Fibroblast of lung (primary cell): ENCODE data around the gene DNM3. TPM values are rescaled to one million over a fixed set of nuclear protein-coding genes. Genes with fewer than 3 reads are reported as not detected.

Experiments used
- DNase-seq, 2 donors: peaks; one replicate each; pipeline versions ENCODE4 v3.0.0 to v3.0.0-alpha.2; 2010; ENCODE audit warnings: low read depth in 2 of 2
- H2AFZ ChIP-seq: 2 replicates; pipeline ENCODE4 v1.5.1; 2012; ENCODE audit warnings: low read length, control low read depth, inconsistent platforms
- H3K27ac ChIP-seq: 2 replicates; pipeline ENCODE4 v1.5.1; 2011; ENCODE audit warnings: low read length, control low read depth; ENCODE audit not compliant: insufficient read depth
- H3K27me3 ChIP-seq: 2 replicates; pipeline ENCODE4 v1.5.1; 2011; ENCODE audit warnings: mild to moderate bottlenecking, low read length; ENCODE audit not compliant: control insufficient read depth, insufficient read depth
- H3K36me3 ChIP-seq: 2 replicates; pipeline ENCODE4 v1.5.1; 2011; ENCODE audit warnings: low read length; ENCODE audit not compliant: control insufficient read depth, insufficient read depth
- H3K4me1 ChIP-seq: 2 replicates; pipeline ENCODE4 v1.5.1; 2011; ENCODE audit warnings: low read length; ENCODE audit not compliant: control insufficient read depth, insufficient read depth; ENCODE audit errors: extremely low read depth
- H3K4me2 ChIP-seq: 2 replicates; pipeline ENCODE4 v1.5.1; 2011; ENCODE audit warnings: low read length, control low read depth; ENCODE audit not compliant: insufficient read depth; ENCODE audit errors: extremely low read depth
- H3K4me3 ChIP-seq, 4 experiments: fragments of 200-600 bp in 1 of 4; sonication (generic) in 1 of 4; replicated peaks in 1 of 4; 2 replicates each; pipeline ENCODE4 v1.5.1; 2011 to 2016; ENCODE audit warnings: low read length in 4 of 4, low read depth in 3 of 4, mild to moderate bottlenecking in 3 of 4, control low read depth in 2 of 4, inconsistent platforms in 1 of 4, mixed read lengths in 1 of 4; ENCODE audit not compliant: insufficient read depth in 1 of 4; ENCODE audit errors: control extremely low read depth in 1 of 4
- H3K79me2 ChIP-seq: 2 replicates; pipeline ENCODE4 v1.5.1; 2012; ENCODE audit warnings: mild to moderate bottlenecking, low read length, inconsistent platforms; ENCODE audit not compliant: control insufficient read depth, insufficient read depth
- H3K9ac ChIP-seq: 2 replicates; pipeline ENCODE4 v1.5.1; 2011; ENCODE audit warnings: mild to moderate bottlenecking, low read length, control low read depth; ENCODE audit not compliant: insufficient read depth
- H3K9me3 ChIP-seq: 2 replicates; pipeline ENCODE4 v1.5.1; 2012; ENCODE audit warnings: low read depth, low read length; ENCODE audit not compliant: control insufficient read depth, insufficient read depth
- H4K20me1 ChIP-seq: 2 replicates; pipeline ENCODE4 v1.5.1; 2011; ENCODE audit warnings: low read length; ENCODE audit not compliant: control insufficient read depth, insufficient read depth; ENCODE audit errors: extremely low read depth
- CTCF ChIP-seq, 2 donors: IDR thresholded peaks in 1 of 2; conservative IDR thresholded peaks in 1 of 2; 1 replicate in 1 of 2; 2 replicates in 1 of 2; pipeline ENCODE4 v1.5.1; 2011 to 2012; ENCODE audit warnings: low read length in 2 of 2, control low read depth in 1 of 2, inconsistent platforms in 1 of 2, low read depth in 1 of 2, mild to moderate bottlenecking in 1 of 2
- EZH2 ChIP-seq: IDR thresholded peaks from 2 replicates; pipeline ENCODE4 v1.5.1; 2012; ENCODE audit warnings: low read length, control low read depth, mild to moderate bottlenecking; ENCODE audit errors: missing control alignments
- polyA plus RNA-seq, 2 donors: library from polyadenylated mRNA; depleted of rRNA in 1 of 2; stranded (reverse) in 1 of 2; unstranded in 1 of 2; fragments of >200 nt; gene quantifications; 2 replicates each; pipeline ENCODE4 v1.2.1, GENCODE V29; 2011 to 2012; ENCODE audit warnings: missing spikeins in 1 of 2
- total RNA-seq: library from RNA; depleted of rRNA; stranded (reverse); fragments of >200 nt; gene quantifications from 2 replicates; pipeline ENCODE4 v1.2.1, GENCODE V29; 2014

DNM3 gene
- total and polyA plus RNA-seq, 2 donors (not counting 1 experiment from before 2014, with no cell fraction given): 1.6 to 3.6 TPM

- Histone ChIP-seq H3K4me1 (peaks cover 28% of the 10 kb centered on the region), H3K27me3 (no peaks in the 10 kb centered on the region), H3K9me3 (no peaks in the 10 kb centered on the region), H3K79me2 (no peaks in the 10 kb centered on the region), H4K20me1 (no peaks in the 10 kb centered on the region), H3K9ac (no peak overlapping the region), H3K4me3 (no peak overlapping the region), H3K36me3 (no peaks in the 10 kb centered on the region), H3K4me2 (peak overlapping the region; percentile 52), H2AFZ (no peak overlapping the region), H3K27ac (peak overlapping the region; percentile 70)
- peak; percentile 58 to 83 for DNase-seq
- no peak for TF ChIP-seq EZH2
- TF ChIP-seq CTCF (conservative IDR thresholded peaks at IDR 0.05 in 1 of 2, IDR thresholded peaks at IDR 0.05 in 1 of 2; ENCODE audit: low read depth in 1 of 2, low read length in 2 of 2): no peak
These were observed 480.2 kb downstream of the DNM3 start for GRCh38 chr1:172321451-172321850.

GRCh38 chr1:172322219-172323061, 481.1 kb downstream of the DNM3 start:
- peak; percentile 88 to 98 for DNase-seq
- H3K9me3 ChIP-seq: no peaks in the 10 kb centered on the region
- peaks cover 28% of the 10 kb centered on the region for H3K4me1 ChIP-seq
- H2AFZ ChIP-seq: peak overlapping the region; percentile 30
- H3K36me3 ChIP-seq: no peaks in the 10 kb centered on the region
- H3K4me2 ChIP-seq: peak overlapping the region; percentile 94
- no peak overlapping the region for H3K9ac ChIP-seq
- peak overlapping the region; percentile 19 to 31 (median 28) for H3K4me3 ChIP-seq
- H3K79me2 ChIP-seq: no peaks in the 10 kb centered on the region
- peak overlapping the region; percentile 70 for H3K27ac ChIP-seq
- no peaks in the 10 kb centered on the region for H3K27me3 ChIP-seq
- TF ChIP-seq EZH2 (no peak), CTCF (conservative IDR thresholded peaks at IDR 0.05 in 1 of 2, IDR thresholded peaks at IDR 0.05 in 1 of 2; ENCODE audit: low read depth in 1 of 2, low read length in 2 of 2) (no peak)
- no peaks in the 10 kb centered on the region for H4K20me1 ChIP-seq

GRCh38 chr1:172323686-172324085, 482.4 kb downstream of the DNM3 start:
- H3K27me3 ChIP-seq: no peaks in the 10 kb centered on the region
- H3K9me3 ChIP-seq: no peaks in the 10 kb centered on the region
- peak overlapping the region; percentile 94 for H3K4me2 ChIP-seq
- H2AFZ ChIP-seq: no peak overlapping the region
- no peaks in the 10 kb centered on the region for H3K36me3 ChIP-seq
- peaks cover 28% of the 10 kb centered on the region for H3K4me1 ChIP-seq
- H4K20me1 ChIP-seq: no peaks in the 10 kb centered on the region
- no peak overlapping the region for H3K9ac ChIP-seq
- TF ChIP-seq EZH2 (no peak), CTCF (conservative IDR thresholded peaks at IDR 0.05 in 1 of 2, IDR thresholded peaks at IDR 0.05 in 1 of 2; ENCODE audit: low read depth in 1 of 2, low read length in 2 of 2) (no peak)
- DNase-seq: peak in 1 of 2 donors; percentile 50
- H3K27ac ChIP-seq: no peak overlapping the region
- H3K4me3 ChIP-seq: no peak overlapping the region
- no peaks in the 10 kb centered on the region for H3K79me2 ChIP-seq
